Liver (tissue), 9 donors: ENCODE data around the gene ULBP3. TPM values are rescaled to one million over a fixed set of nuclear protein-coding genes. Genes with fewer than 3 reads are reported as not detected.

ENCODE experiments used
- DNase-seq: peaks from one replicate; pipeline ENCODE4 v3.0.0-alpha.2; 2017; ENCODE audit warnings: low spot score
- H3K27ac ChIP-seq, 2 donors: one replicate each; pipeline ENCODE4 v1.7.0; 2013; ENCODE audit warnings: inconsistent platforms in 2 of 2, low read length in 2 of 2, control low read depth in 1 of 2, low read depth in 1 of 2, mild to moderate bottlenecking in 1 of 2
- H3K27me3 ChIP-seq, 4 donors: one replicate each; pipeline versions ENCODE4 v1.6.1 to v1.7.0; 2013; ENCODE audit warnings: low read length in 3 of 4, inconsistent platforms in 1 of 4, mild to moderate bottlenecking in 1 of 4, moderate library complexity in 1 of 4; ENCODE audit not compliant: control insufficient read depth in 4 of 4, insufficient read depth in 4 of 4
- H3K36me3 ChIP-seq, 4 donors: one replicate each; pipeline versions ENCODE4 v1.6.1 to v1.7.0; 2013; ENCODE audit warnings: low read length in 3 of 4, mild to moderate bottlenecking in 3 of 4, low read depth in 1 of 4, moderate library complexity in 1 of 4; ENCODE audit not compliant: control insufficient read depth in 4 of 4, insufficient read depth in 3 of 4
- H3K4me1 ChIP-seq, 4 donors: one replicate each; pipeline versions ENCODE4 v1.6.1 to v1.7.0; 2013; ENCODE audit warnings: low read length in 3 of 4, mild to moderate bottlenecking in 3 of 4, moderate library complexity in 1 of 4; ENCODE audit not compliant: control insufficient read depth in 4 of 4, insufficient read depth in 4 of 4
- H3K4me3 ChIP-seq, 3 donors: one replicate each; pipeline versions ENCODE4 v1.6.1 to v1.7.0; 2013; ENCODE audit warnings: low read length in 3 of 3, control low read depth in 1 of 3, low read depth in 1 of 3, mild to moderate bottlenecking in 1 of 3
- H3K9ac ChIP-seq, 2 donors: one replicate each; pipeline ENCODE4 v1.7.0; 2013; ENCODE audit warnings: low read length in 2 of 2, mild to moderate bottlenecking in 2 of 2, moderate library complexity in 2 of 2, control low read depth in 1 of 2, low read depth in 1 of 2
- H3K9me3 ChIP-seq, 4 donors: one replicate each; pipeline versions ENCODE4 v1.6.1 to v1.7.0; 2013; ENCODE audit warnings: low read length in 3 of 4; ENCODE audit not compliant: control insufficient read depth in 4 of 4
- EGR1 ChIP-seq, 2 donors: IDR thresholded peaks; 2 replicates each; pipeline ENCODE4 v1.6.1; 2016 to 2018; ENCODE audit warnings: antibody characterized with exemption in 2 of 2, low read depth in 2 of 2
- FOXA1 ChIP-seq: IDR thresholded peaks from 2 replicates; pipeline ENCODE4 v1.6.1; 2016; ENCODE audit warnings: antibody characterized with exemption
- FOXA2 ChIP-seq: IDR thresholded peaks from 2 replicates; pipeline ENCODE4 v1.6.1; 2016; ENCODE audit warnings: antibody characterized with exemption
- GABPA ChIP-seq, 2 donors: IDR thresholded peaks in 1 of 2; conservative IDR thresholded peaks in 1 of 2; 2 replicates each; pipeline ENCODE4 v1.6.1; 2016; ENCODE audit warnings: antibody characterized with exemption in 2 of 2, mild to moderate bottlenecking in 1 of 2, moderate library complexity in 1 of 2
- HNF4A ChIP-seq, 2 donors: conservative IDR thresholded peaks; 2 replicates each; pipeline ENCODE4 v1.6.1; 2016; ENCODE audit warnings: antibody characterized with exemption in 2 of 2, mild to moderate bottlenecking in 2 of 2
- HNF4G ChIP-seq: IDR thresholded peaks from 2 replicates; pipeline ENCODE4 v1.6.1; 2016; ENCODE audit warnings: antibody characterized with exemption
- JUND ChIP-seq, 2 donors: IDR thresholded peaks; 2 replicates each; pipeline ENCODE4 v1.6.1; 2016; ENCODE audit warnings: antibody characterized with exemption in 2 of 2
- NR2F2 ChIP-seq: IDR thresholded peaks from 2 replicates; pipeline ENCODE4 v1.6.1; 2016; ENCODE audit warnings: antibody characterized with exemption
- RAD21 ChIP-seq, 2 donors: IDR thresholded peaks; 2 replicates each; pipeline ENCODE4 v1.6.1; 2016; ENCODE audit warnings: antibody characterized with exemption in 2 of 2, mild to moderate bottlenecking in 2 of 2
- RXRA ChIP-seq, 2 donors: IDR thresholded peaks; 2 replicates each; pipeline ENCODE4 v1.6.1; 2017 to 2018; ENCODE audit warnings: antibody characterized with exemption in 2 of 2, mild to moderate bottlenecking in 1 of 2
- SP1 ChIP-seq: IDR thresholded peaks from 2 replicates; pipeline ENCODE4 v1.6.1; 2018; ENCODE audit warnings: antibody characterized with exemption, mild to moderate bottlenecking
- TAF1 ChIP-seq: conservative IDR thresholded peaks from 2 replicates; pipeline ENCODE4 v1.6.1; 2016; ENCODE audit warnings: antibody characterized with exemption, mild to moderate bottlenecking
- YY1 ChIP-seq: IDR thresholded peaks from 2 replicates; pipeline ENCODE4 v1.6.1; 2016; ENCODE audit warnings: antibody characterized with exemption, mild to moderate bottlenecking
- WGBS: extraction: QIAGEN DNeasy Blood & Tissue Kit; methylation state at CpG from one replicate; pipeline ENCODE4 v1.1.7; 2013; 5-methylcytosine and 5-hydroxymethylcytosine counted together
- polyA plus RNA-seq, 2 donors: library from polyadenylated mRNA; stranded (reverse) in 1 of 2; unstranded in 1 of 2; fragments of 200-250 nt in 1 of 2; fragments of >200 nt in 1 of 2; fragmentation: Nextera tagmentation in 1 of 2; extraction: Ambion mirVana in 1 of 2; gene quantifications; one replicate each; pipeline versions ENCODE4 v1.2.1 to v1.2.3, GENCODE V29; 2013 to 2015
- total RNA-seq, 2 donors: library from RNA; depleted of rRNA; stranded (reverse); fragments of >200 nt; gene quantifications; one replicate each; pipeline ENCODE4 v1.2.3, GENCODE V29; 2014
- TF ChIP-seq, protein P1 (sequence below): IDR thresholded peaks from 2 replicates; pipeline ENCODE4 v1.6.1; 2016; ENCODE audit warnings: antibody characterized with exemption
- TF ChIP-seq, protein P2 (sequence below): IDR thresholded peaks from 2 replicates; pipeline ENCODE4 v1.6.1; 2016; ENCODE audit warnings: antibody characterized with exemption
- TF ChIP-seq, protein P3 (sequence below): IDR thresholded peaks from 2 replicates; pipeline ENCODE4 v1.6.1; 2016; ENCODE audit warnings: antibody characterized with exemption, mild to moderate bottlenecking
- TF ChIP-seq, protein P4 (sequence below): fragments of 150-350 bp; IDR thresholded peaks from 2 replicates; pipeline ENCODE4 v1.5.1; 2017; ENCODE audit warnings: improper control_type of control experiment, low read depth, low read length; ENCODE audit not compliant: missing input control
- TF ChIP-seq, protein P5 (sequence below): IDR thresholded peaks from 2 replicates; pipeline ENCODE4 v1.6.1; 2016; ENCODE audit warnings: antibody characterized with exemption
- donor health status: healthy.
- donor health status: healthy.
- donor health status: healthy.
- donor health status: healthy.
- donor health status: healthy.

The ULBP3 gene
- total and polyA plus RNA-seq, 4 donors: 0.88 to 2.3 (median 0.92) TPM; not detected in 1

DNA sequence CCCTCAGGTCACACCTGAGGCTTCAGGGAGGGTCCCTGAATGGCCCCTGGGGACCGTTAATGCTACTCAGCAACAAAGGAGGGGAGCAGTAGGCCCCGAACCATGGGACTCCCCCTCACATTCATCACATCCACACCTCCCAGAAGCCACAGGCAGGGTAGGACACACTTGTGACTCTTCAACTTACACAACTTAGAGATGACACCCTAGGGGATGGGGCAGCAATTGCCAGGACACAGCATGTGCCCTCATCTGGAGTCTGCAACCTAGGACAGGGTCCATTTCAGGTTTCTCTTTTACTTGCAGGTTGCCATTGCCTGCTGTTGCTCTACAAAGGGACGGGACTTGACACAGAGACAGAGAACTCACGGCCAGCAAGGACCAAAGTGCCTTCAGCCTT, 770 bp downstream of the ULBP3 start:
- Histone ChIP-seq H3K4me3 (peak overlapping the region in 2 of 3 donors; percentile 56 to 68), H3K27ac (no peak overlapping the region), H3K9ac (no peak overlapping the region), H3K4me1 (peaks cover 0 to 7% (median 3%) of the 10 kb centered on the region in 4 donors), H3K36me3 (no peaks in the 10 kb centered on the region), H3K27me3 (no peaks in the 10 kb centered on the region), H3K9me3 (no peaks in the 10 kb centered on the region)
- no peak for DNase-seq
- 67% methylated on average over 4 of the region's 4 CpGs for whole genome bisulfite sequencing
- TF ChIP-seq NR2F2 (no peak), HNF4A (conservative IDR thresholded peaks at IDR 0.05) (peak in 1 of 2 donors; percentile 23)
- TF ChIP-seq, protein P1, sequence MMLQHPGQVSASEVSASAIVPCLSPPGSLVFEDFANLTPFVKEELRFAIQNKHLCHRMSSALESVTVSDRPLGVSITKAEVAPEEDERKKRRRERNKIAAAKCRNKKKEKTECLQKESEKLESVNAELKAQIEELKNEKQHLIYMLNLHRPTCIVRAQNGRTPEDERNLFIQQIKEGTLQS: no peak

DNA sequence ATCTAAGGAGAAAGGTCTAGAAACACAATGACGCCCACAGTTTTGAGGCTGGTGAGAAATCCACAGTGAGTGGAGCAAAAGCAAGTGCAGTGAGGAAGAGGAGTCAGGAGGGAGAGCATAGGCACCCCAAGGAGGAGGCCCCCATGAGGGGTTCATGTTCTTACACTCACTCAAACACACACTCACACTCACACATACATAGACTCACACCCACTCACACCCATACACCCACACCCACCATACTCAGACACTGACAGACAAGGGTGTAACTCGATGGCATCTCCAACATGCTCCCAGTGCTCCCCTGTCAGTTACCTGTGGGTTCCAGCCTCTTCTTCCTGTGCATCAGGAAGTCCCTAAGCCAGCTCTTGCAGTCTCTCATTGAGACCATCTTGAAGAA, 3.8 kb downstream of the ULBP3 start:
- no peak for DNase-seq
- Histone ChIP-seq H3K4me3 (no peak overlapping the region), H3K27me3 (no peaks in the 10 kb centered on the region), H3K9ac (no peak overlapping the region), H3K9me3 (no peaks in the 10 kb centered on the region), H3K4me1 (peaks cover 0 to 7% (median 3%) of the 10 kb centered on the region in 4 donors), H3K27ac (no peak overlapping the region), H3K36me3 (no peaks in the 10 kb centered on the region)
- WGBS: 96% methylated on average over 2 of the region's 2 CpGs
- TF ChIP-seq, protein P2, sequence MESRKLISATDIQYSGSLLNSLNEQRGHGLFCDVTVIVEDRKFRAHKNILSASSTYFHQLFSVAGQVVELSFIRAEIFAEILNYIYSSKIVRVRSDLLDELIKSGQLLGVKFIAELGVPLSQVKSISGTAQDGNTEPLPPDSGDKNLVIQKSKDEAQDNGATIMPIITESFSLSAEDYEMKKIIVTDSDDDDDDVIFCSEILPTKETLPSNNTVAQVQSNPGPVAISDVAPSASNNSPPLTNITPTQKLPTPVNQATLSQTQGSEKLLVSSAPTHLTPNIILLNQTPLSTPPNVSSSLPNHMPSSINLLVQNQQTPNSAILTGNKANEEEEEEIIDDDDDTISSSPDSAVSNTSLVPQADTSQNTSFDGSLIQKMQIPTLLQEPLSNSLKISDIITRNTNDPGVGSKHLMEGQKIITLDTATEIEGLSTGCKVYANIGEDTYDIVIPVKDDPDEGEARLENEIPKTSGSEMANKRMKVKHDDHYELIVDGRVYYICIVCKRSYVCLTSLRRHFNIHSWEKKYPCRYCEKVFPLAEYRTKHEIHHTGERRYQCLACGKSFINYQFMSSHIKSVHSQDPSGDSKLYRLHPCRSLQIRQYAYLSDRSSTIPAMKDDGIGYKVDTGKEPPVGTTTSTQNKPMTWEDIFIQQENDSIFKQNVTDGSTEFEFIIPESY: no peak
- TF ChIP-seq HNF4A (conservative IDR thresholded peaks at IDR 0.05) (no peak), RAD21 (IDR thresholded peaks at IDR 0.05) (no peak), SP1 (no peak), NR2F2 (no peak), FOXA2 (no peak), EGR1 (IDR thresholded peaks at IDR 0.05; ENCODE audit: low read depth in 2 of 2) (no peak), JUND (IDR thresholded peaks at IDR 0.05) (no peak), RXRA (IDR thresholded peaks at IDR 0.05) (no peak), YY1 (no peak), TAF1 (no peak), GABPA (IDR thresholded peaks at IDR 0.05 in 1 of 2, conservative IDR thresholded peaks at IDR 0.05 in 1 of 2) (no peak), FOXA1 (no peak), HNF4G (no peak)
- TF ChIP-seq, protein P3, sequence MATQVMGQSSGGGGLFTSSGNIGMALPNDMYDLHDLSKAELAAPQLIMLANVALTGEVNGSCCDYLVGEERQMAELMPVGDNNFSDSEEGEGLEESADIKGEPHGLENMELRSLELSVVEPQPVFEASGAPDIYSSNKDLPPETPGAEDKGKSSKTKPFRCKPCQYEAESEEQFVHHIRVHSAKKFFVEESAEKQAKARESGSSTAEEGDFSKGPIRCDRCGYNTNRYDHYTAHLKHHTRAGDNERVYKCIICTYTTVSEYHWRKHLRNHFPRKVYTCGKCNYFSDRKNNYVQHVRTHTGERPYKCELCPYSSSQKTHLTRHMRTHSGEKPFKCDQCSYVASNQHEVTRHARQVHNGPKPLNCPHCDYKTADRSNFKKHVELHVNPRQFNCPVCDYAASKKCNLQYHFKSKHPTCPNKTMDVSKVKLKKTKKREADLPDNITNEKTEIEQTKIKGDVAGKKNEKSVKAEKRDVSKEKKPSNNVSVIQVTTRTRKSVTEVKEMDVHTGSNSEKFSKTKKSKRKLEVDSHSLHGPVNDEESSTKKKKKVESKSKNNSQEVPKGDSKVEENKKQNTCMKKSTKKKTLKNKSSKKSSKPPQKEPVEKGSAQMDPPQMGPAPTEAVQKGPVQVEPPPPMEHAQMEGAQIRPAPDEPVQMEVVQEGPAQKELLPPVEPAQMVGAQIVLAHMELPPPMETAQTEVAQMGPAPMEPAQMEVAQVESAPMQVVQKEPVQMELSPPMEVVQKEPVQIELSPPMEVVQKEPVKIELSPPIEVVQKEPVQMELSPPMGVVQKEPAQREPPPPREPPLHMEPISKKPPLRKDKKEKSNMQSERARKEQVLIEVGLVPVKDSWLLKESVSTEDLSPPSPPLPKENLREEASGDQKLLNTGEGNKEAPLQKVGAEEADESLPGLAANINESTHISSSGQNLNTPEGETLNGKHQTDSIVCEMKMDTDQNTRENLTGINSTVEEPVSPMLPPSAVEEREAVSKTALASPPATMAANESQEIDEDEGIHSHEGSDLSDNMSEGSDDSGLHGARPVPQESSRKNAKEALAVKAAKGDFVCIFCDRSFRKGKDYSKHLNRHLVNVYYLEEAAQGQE: no peak
- TF ChIP-seq, protein P4, sequence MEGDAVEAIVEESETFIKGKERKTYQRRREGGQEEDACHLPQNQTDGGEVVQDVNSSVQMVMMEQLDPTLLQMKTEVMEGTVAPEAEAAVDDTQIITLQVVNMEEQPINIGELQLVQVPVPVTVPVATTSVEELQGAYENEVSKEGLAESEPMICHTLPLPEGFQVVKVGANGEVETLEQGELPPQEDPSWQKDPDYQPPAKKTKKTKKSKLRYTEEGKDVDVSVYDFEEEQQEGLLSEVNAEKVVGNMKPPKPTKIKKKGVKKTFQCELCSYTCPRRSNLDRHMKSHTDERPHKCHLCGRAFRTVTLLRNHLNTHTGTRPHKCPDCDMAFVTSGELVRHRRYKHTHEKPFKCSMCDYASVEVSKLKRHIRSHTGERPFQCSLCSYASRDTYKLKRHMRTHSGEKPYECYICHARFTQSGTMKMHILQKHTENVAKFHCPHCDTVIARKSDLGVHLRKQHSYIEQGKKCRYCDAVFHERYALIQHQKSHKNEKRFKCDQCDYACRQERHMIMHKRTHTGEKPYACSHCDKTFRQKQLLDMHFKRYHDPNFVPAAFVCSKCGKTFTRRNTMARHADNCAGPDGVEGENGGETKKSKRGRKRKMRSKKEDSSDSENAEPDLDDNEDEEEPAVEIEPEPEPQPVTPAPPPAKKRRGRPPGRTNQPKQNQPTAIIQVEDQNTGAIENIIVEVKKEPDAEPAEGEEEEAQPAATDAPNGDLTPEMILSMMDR: no peak
- TF ChIP-seq, protein P1: no peak
- TF ChIP-seq, protein P5, sequence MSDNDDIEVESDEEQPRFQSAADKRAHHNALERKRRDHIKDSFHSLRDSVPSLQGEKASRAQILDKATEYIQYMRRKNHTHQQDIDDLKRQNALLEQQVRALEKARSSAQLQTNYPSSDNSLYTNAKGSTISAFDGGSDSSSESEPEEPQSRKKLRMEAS: no peak
